Measurements from ENCODE around the gene CRIP3.

CRIP3 gene

GRCh38 chr6:43299338-43300293, 9.0 kb downstream of the CRIP3 start:
- no peak overlapping the region for H3K4me3 Mint-ChIP-seq
- no peaks in the 10 kb centered on the region for H3K36me3 Mint-ChIP-seq
- H3K27ac Mint-ChIP-seq: no peak overlapping the region
- H3K4me1 Mint-ChIP-seq (ENCODE audit: low read depth): no peaks in the 10 kb centered on the region
- no peaks in the 10 kb centered on the region for H3K9me3 Mint-ChIP-seq (ENCODE audit: low read depth)
- H3K27me3 Mint-ChIP-seq: peaks cover 3% of the 10 kb centered on the region

DNA sequence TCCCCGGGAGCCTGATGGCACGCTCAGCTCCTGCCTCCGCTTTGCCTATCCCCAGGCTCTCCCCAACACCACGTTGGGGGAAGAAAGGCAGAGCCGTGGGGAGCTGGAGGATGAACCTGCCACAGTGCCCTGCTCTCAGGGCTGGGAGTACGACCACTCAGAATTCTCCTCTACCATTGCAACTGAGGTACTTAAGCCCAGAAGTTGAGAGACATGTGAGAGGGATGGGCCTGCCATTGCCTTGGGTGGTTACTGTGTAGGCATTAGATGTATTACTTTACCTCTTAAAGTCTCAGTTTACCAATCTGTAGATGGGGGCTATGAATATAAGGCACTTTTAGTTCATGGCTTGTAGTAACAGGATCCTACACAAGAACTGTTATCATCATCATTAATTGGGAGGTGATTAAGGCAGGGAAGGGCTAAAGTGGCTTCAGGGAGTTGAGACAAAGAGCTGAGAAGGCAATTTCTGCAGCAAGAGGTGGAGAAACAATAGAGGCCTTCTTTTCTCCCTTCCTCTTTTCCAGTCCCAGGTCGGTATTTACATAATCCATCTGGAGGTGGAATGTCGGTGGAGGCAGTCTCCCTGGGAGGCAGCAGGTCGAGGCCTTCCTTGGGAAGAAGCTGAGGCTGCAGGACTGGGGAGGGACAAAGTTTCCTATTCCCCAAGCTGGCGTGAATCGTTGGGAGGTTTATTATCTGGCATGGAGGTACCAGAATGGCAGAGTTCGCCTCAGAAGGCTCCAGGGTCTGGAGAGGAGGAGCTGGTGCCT, 9.9 kb downstream of the CRIP3 start:
- Mint-ChIP-seq H3K27me3 (peaks cover 3% of the 10 kb centered on the region), H3K4me1 (ENCODE audit: low read depth) (no peaks in the 10 kb centered on the region), H3K4me3 (no peak overlapping the region), H3K36me3 (no peaks in the 10 kb centered on the region), H3K27ac (no peak overlapping the region), H3K9me3 (ENCODE audit: low read depth) (no peaks in the 10 kb centered on the region)

- H3K4me3 Mint-ChIP-seq: no peak within 1 kb of the TSS
- no peak within 1 kb of the TSS for H3K27ac Mint-ChIP-seq
- H3K27me3 Mint-ChIP-seq: peaks cover 3% of the 10 kb centered on the region
- H3K4me1 Mint-ChIP-seq (ENCODE audit: low read depth): no peaks in the 10 kb centered on the region
- no peaks in the 10 kb centered on the region for H3K9me3 Mint-ChIP-seq (ENCODE audit: low read depth)
- no peaks in the 10 kb centered on the region for H3K36me3 Mint-ChIP-seq
These were observed 10.7 kb downstream of the CRIP3 start, which contains the start of gene SLC22A7 for GRCh38 chr6:43297644-43298564. SLC22A7 (plus strand) TSS chr6:43298260; CDS start chr6:43298359, 99 bp downstream.

- Mint-ChIP-seq H3K36me3 (no peaks in the 10 kb centered on the region), H3K27ac (no peak overlapping the region), H3K9me3 (ENCODE audit: low read depth) (no peaks in the 10 kb centered on the region), H3K4me1 (ENCODE audit: low read depth) (no peaks in the 10 kb centered on the region), H3K27me3 (peaks cover 3% of the 10 kb centered on the region), H3K4me3 (no peak overlapping the region)
These were observed 11.7 kb downstream of the CRIP3 start for GRCh38 chr6:43296780-43297497.

- Mint-ChIP-seq H3K27ac (no peak overlapping the region), H3K36me3 (no peaks in the 10 kb centered on the region), H3K9me3 (ENCODE audit: low read depth) (no peaks in the 10 kb centered on the region), H3K27me3 (peaks cover 3% of the 10 kb centered on the region), H3K4me3 (no peak overlapping the region), H3K4me1 (ENCODE audit: low read depth) (no peaks in the 10 kb centered on the region)
These were observed 13.2 kb downstream of the CRIP3 start for GRCh38 chr6:43295456-43295855.

GRCh38 chr6:43294536-43294935, 14.1 kb downstream of the CRIP3 start:
- H3K4me1 Mint-ChIP-seq (ENCODE audit: low read depth): no peaks in the 10 kb centered on the region
- no peaks in the 10 kb centered on the region for H3K36me3 Mint-ChIP-seq
- H3K4me3 Mint-ChIP-seq: no peak overlapping the region
- H3K9me3 Mint-ChIP-seq (ENCODE audit: low read depth): no peaks in the 10 kb centered on the region
- no peak overlapping the region for H3K27ac Mint-ChIP-seq
- peaks cover 3% of the 10 kb centered on the region for H3K27me3 Mint-ChIP-seq

GRCh38 chr6:43293698-43294097, 14.9 kb downstream of the CRIP3 start:
- H3K4me1 Mint-ChIP-seq (ENCODE audit: low read depth): no peaks in the 10 kb centered on the region
- no peaks in the 10 kb centered on the region for H3K9me3 Mint-ChIP-seq (ENCODE audit: low read depth)
- H3K4me3 Mint-ChIP-seq: no peak overlapping the region
- H3K36me3 Mint-ChIP-seq: no peaks in the 10 kb centered on the region
- H3K27me3 Mint-ChIP-seq: peaks cover 2% of the 10 kb centered on the region
- H3K27ac Mint-ChIP-seq: no peak overlapping the region

- no peaks in the 10 kb centered on the region for H3K9me3 Mint-ChIP-seq (ENCODE audit: low read depth)
- no peaks in the 10 kb centered on the region for H3K36me3 Mint-ChIP-seq
- peaks cover 2% of the 10 kb centered on the region for H3K27me3 Mint-ChIP-seq
- H3K4me3 Mint-ChIP-seq: no peak overlapping the region
- no peaks in the 10 kb centered on the region for H3K4me1 Mint-ChIP-seq (ENCODE audit: low read depth)
- H3K27ac Mint-ChIP-seq: no peak overlapping the region
These were observed 15.8 kb downstream of the CRIP3 start for GRCh38 chr6:43292763-43293318.

DNA sequence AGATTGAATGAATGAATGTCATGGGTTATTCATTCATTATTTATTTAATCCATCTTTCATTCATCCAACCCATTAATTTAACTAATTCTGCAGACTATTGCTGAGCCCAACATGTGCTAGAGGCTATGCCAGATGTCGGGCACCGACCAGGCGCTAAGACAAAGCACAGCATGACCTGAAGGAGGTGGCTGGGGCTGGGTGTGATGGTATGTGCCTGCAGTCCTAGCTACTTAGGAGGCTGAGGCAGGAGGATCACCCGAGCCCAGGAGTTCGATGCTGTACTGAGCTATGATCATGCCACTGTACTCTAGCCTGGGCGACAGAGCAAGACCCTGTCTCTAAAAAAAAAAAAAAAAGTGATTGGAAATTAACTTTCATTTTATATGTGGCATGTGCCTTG, 16.3 kb downstream of the CRIP3 start:
- H3K4me1 Mint-ChIP-seq (ENCODE audit: low read depth): no peaks in the 10 kb centered on the region
- no peaks in the 10 kb centered on the region for H3K9me3 Mint-ChIP-seq (ENCODE audit: low read depth)
- no peak overlapping the region for H3K4me3 Mint-ChIP-seq
- H3K36me3 Mint-ChIP-seq: no peaks in the 10 kb centered on the region
- no peak overlapping the region for H3K27ac Mint-ChIP-seq
- H3K27me3 Mint-ChIP-seq: peaks cover 2% of the 10 kb centered on the region

DNA sequence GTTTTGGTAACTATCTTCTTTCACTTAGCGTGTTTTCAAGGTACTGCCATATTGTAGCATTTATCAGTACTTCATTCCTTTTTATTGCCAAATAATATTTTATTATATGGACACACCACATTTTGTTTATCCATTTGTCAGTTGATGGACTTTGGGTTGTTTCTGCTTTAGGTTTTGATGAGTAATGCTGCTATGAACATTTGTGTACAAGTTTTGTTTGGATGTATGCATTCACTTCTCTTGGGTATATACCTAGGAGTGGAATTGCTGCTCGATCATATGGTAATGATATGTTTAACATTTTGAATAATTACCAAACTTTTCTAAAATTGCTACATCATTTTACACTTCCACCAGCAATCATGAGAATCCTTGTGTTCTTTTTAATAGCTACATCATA, 16.9 kb downstream of the CRIP3 start:
- Mint-ChIP-seq H3K4me1 (ENCODE audit: low read depth) (no peaks in the 10 kb centered on the region), H3K36me3 (no peaks in the 10 kb centered on the region), H3K9me3 (ENCODE audit: low read depth) (no peaks in the 10 kb centered on the region), H3K27ac (no peak overlapping the region), H3K27me3 (peaks cover 2% of the 10 kb centered on the region), H3K4me3 (no peak overlapping the region)

GRCh38 chr6:43290905-43291355, 17.7 kb downstream of the CRIP3 start:
- Mint-ChIP-seq H3K4me1 (ENCODE audit: low read depth) (no peaks in the 10 kb centered on the region), H3K4me3 (no peak overlapping the region), H3K36me3 (no peaks in the 10 kb centered on the region), H3K9me3 (ENCODE audit: low read depth) (no peaks in the 10 kb centered on the region), H3K27me3 (peaks cover 2% of the 10 kb centered on the region), H3K27ac (no peak overlapping the region)

DNA sequence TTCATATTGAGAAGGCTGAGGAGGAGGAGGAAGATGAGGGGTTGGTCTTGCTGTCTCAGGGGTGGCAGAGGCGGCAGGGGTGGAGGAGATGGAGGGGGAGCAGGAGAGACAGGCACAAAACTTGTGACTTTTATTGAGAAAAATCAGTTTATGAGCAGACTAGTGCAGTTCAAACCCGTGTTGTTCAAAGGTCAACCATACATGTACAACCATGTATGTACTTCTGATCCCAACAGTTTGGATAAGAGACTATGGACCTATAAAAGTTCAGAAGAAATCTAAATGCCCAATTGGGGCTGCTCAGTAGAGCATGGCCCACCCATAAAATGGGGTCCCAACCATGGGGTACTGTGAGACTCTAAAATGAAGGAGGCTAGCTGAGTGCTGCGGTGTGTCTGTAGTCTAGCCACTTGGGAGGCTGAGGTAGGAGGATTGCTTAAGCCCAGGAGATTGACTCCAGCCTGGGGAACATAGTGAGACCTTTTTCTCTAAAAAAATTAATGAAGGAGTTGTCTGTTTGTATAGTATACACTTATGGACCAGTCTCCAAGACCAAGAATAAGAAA, 18.2 kb downstream of the CRIP3 start:
- Mint-ChIP-seq H3K4me3 (no peak overlapping the region), H3K9me3 (ENCODE audit: low read depth) (no peaks in the 10 kb centered on the region), H3K36me3 (no peaks in the 10 kb centered on the region), H3K27me3 (peaks cover 5% of the 10 kb centered on the region), H3K27ac (no peak overlapping the region), H3K4me1 (ENCODE audit: low read depth) (no peaks in the 10 kb centered on the region)

Measured in activated naive CD8-positive, alpha-beta T cell (primary cell).